Measurements from ENCODE around the gene NUP85.

Gene NUP85

DNA sequence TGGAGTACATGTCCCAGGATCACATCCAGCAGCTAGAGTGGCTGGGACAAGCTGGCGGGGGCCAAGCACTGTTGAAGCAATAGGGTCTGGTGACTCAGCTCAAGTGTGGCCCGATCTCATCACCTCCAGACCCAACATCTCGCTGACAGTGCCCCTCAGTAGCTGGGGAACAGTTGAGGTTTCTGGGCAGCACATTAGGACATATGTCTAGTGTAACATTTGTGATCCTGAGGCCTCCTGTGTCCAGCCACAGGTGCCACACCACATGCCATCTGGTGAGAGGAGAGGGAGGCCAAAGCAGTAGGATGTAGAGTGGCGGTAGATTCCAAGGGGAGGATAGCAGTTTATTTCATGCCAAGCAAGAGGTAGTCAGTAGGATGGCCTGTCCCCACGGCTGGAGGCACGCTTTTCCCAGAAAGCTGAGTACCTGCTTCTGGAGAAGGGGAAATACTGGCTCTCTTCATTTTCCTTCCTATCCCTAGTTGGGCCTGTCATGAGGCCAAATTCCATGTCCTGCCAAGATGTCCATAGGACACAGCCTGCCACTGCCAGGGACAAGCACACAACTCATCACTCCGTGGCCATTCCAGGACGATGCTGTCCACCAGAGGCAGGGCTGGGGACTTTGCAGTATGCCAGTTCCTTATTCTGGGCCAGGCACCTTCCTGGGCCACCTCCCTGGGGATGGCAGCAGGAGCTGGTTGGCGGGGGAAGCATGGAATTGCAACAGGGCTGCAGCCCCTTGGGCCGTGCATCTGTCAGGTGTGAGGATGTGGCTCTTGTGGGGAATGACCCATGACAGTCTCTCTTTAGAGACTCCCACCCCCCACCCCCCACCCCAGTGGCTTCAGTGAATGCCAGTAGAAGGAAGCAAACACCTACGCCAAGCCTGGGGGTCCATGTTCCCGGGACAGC, 31.9 kb downstream of the NUP85 start:
- Histone ChIP-seq H3K9me3 (ENCODE audit: control insufficient read depth, insufficient read depth, low read length) (no peaks in the 10 kb centered on the region), H3K4me1 (ENCODE audit: control insufficient read depth, insufficient read depth, low read length) (no peaks in the 10 kb centered on the region), H3K9ac (ENCODE audit: low read depth, low read length) (no peak overlapping the region), H3K27me3 (ENCODE audit: control insufficient read depth, insufficient read depth, low read length) (no peaks in the 10 kb centered on the region), H3K4me3 (ENCODE audit: low read depth, low read length) (no peak overlapping the region), H3K36me3 (ENCODE audit: control insufficient read depth, insufficient read depth, low read length) (peaks cover 67% of the 10 kb centered on the region)

DNA sequence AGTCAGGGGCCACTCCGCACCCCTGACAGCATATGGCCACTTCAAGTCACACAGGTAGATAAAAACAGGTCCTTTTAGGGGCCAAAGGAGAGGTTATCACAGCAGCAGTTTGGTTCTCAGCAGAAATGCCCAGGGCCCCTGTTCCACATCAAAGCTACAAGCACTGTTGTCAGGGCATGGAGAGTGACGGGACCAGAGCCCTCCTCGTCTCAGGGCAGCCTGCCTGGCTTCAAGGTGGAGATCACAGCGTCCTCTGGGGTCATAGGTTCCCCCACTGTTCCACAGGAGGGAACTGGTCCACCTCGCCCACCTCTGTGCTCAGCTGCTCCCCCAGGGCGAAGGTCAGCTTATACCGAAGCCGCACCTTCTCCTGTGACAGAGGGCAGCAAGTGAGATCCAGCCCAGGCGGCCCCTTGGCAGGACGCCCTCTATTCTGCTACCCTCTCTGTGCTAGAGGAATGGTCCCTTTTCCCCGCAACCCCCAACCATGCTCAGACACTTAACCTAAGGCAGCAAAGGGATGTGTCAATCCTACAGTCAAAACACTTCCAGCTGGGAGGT, 32.6 kb downstream of the NUP85 start:
- Histone ChIP-seq H3K4me1 (ENCODE audit: control insufficient read depth, insufficient read depth, low read length) (no peaks in the 10 kb centered on the region), H3K4me3 (ENCODE audit: low read depth, low read length) (no peak overlapping the region), H3K9me3 (ENCODE audit: control insufficient read depth, insufficient read depth, low read length) (no peaks in the 10 kb centered on the region), H3K27me3 (ENCODE audit: control insufficient read depth, insufficient read depth, low read length) (no peaks in the 10 kb centered on the region), H3K36me3 (ENCODE audit: control insufficient read depth, insufficient read depth, low read length) (peaks cover 67% of the 10 kb centered on the region), H3K9ac (ENCODE audit: low read depth, low read length) (no peak overlapping the region)

DNA sequence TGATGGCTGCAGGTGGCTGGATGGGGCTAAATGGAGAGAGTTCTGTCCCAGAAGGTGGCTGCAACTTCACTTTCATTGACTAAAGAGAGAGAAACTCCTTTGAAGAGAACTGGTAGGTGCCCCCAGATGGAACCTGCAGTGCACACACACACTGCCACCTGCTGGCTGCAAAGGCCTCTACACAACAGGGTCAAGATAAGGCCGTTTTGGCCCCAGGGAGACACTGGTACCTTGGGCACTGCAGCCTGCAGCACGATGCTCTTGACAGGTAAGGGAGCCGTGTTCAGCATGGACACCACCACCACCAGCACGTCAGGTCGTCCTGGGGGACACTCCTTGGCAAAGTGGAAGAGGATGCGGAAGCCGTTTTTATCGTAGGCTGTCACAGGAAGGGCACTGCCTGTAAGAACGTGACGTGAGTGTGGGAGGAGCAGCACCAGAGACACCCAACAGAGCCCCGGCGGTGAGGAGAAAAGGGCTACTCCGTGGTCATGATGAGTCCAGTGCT, 33.3 kb downstream of the NUP85 start:
- peaks cover 69% of the 10 kb centered on the region for H3K36me3 ChIP-seq (ENCODE audit: control insufficient read depth, insufficient read depth, low read length)
- no peak overlapping the region for H3K4me3 ChIP-seq (ENCODE audit: low read depth, low read length)

DNA sequence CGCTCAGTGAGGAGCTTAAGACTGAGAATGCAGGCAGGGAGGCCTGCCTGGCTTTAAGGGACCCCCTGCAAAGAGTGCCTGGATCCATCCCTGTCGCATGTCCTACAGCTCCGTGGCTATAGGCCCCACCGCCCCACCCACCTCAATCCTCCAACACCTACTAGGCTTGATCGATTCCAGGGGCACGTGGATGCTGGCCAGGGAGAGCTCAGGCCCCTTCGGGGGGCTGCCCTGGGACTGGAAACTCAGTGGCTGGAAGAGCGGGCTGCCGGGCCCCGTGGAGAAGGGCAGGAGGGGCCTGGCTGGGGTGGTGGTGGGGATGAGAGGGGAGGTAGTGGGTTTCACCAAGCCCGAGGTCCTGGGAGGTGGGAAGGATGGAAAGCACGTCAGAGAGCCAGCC, 33.7 kb downstream of the NUP85 start:
- H3K9ac ChIP-seq (ENCODE audit: low read depth, low read length), result no peak overlapping the region
- H3K36me3 ChIP-seq (ENCODE audit: control insufficient read depth, insufficient read depth, low read length), result peaks cover 74% of the 10 kb centered on the region
- no peaks in the 10 kb centered on the region for H3K9me3 ChIP-seq (ENCODE audit: control insufficient read depth, insufficient read depth, low read length)
- no peaks in the 10 kb centered on the region for H3K27me3 ChIP-seq (ENCODE audit: control insufficient read depth, insufficient read depth, low read length)
- no peaks in the 10 kb centered on the region for H3K4me1 ChIP-seq (ENCODE audit: control insufficient read depth, insufficient read depth, low read length)
- H3K4me3 ChIP-seq (ENCODE audit: low read depth, low read length), result no peak overlapping the region

More for the DNA sequence above, 33.3 kb downstream of the NUP85 start:
- H3K4me1 ChIP-seq (ENCODE audit: control insufficient read depth, insufficient read depth, low read length), result no peaks in the 10 kb centered on the region
- no peaks in the 10 kb centered on the region for H3K27me3 ChIP-seq (ENCODE audit: control insufficient read depth, insufficient read depth, low read length)
- H3K9ac ChIP-seq (ENCODE audit: low read depth, low read length), result no peak overlapping the region
- no peaks in the 10 kb centered on the region for H3K9me3 ChIP-seq (ENCODE audit: control insufficient read depth, insufficient read depth, low read length)

DNA sequence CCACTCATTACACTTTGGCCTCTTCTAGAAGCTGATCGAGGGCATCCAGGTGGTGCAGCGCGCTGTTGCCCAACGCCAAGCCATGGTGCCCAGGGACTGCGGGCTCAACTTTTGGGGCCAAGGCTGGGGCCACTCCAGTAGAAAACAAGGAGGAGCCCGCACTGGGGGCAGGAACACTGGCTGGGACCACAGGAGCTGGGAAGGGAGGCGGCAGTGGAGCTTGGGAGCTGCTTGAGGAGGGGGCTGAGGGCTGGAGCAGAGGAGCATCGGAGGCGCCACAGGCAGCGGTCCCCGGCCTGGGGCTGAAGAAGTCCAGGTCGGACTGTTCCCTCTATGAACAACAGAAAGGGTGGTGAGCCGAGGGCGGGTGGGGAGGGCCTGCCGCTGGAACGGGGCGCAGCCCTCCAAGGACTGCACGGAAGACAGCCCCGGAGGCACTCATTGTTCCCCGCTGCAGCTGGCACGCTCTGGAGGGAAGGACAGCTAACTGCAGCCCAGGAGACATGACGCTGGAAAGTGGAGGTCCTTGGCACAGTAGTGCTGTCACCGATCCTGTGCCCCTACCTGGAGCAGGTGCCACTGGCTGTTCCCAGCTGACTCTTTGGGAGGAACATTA, 34.4 kb downstream of the NUP85 start:
- H3K9ac ChIP-seq (ENCODE audit: low read depth, low read length), result no peak overlapping the region
- no peaks in the 10 kb centered on the region for H3K9me3 ChIP-seq (ENCODE audit: control insufficient read depth, insufficient read depth, low read length)
- H3K27me3 ChIP-seq (ENCODE audit: control insufficient read depth, insufficient read depth, low read length), result no peaks in the 10 kb centered on the region
- H3K4me3 ChIP-seq (ENCODE audit: low read depth, low read length), result peak overlapping the region; percentile 13
- H3K4me1 ChIP-seq (ENCODE audit: control insufficient read depth, insufficient read depth, low read length), result no peaks in the 10 kb centered on the region
- H3K36me3 ChIP-seq (ENCODE audit: control insufficient read depth, insufficient read depth, low read length), result peaks cover 72% of the 10 kb centered on the region

DNA sequence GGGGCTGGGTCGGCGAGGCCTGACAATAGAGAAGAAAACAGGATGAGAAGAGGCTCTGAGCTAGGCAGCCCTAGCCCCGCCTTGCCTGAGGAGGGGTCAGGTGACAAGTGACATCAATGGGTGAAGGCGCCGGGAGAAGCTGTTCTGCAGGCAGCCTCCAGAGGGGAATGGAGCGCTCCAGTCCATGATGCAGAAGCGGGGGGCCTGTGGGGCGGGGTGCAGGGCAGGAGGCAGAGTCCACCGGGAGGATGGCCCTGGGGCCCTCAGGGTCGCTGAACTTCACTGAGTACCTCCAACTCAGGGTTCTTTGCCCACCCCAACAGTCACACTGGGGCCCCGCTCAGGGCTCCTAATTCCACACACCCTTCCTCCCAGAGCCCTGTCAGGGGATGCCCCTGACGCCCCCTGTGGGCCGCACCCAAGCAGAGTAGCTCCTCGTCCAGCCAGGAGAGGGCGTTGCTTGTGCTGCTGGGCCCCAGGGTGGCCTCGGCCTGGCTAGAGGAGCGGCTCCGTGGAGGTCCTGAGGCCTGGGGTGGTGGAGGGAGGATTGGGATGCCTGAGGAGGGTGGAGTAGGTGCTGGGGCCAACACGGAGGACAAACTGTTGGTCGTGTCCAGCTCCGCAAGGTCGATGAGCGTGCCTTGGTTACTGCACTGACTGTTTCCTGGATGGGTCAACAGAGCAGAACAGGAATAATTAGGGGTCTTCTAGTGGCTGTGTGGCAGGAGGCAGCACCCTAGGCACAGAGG, 35.1 kb downstream of the NUP85 start:
- Histone ChIP-seq H3K27me3 (ENCODE audit: control insufficient read depth, insufficient read depth, low read length) (no peaks in the 10 kb centered on the region), H3K36me3 (ENCODE audit: control insufficient read depth, insufficient read depth, low read length) (peaks cover 77% of the 10 kb centered on the region), H3K9ac (ENCODE audit: low read depth, low read length) (no peak overlapping the region), H3K9me3 (ENCODE audit: control insufficient read depth, insufficient read depth, low read length) (no peaks in the 10 kb centered on the region), H3K4me3 (ENCODE audit: low read depth, low read length) (peak overlapping the region; percentile 13), H3K4me1 (ENCODE audit: control insufficient read depth, insufficient read depth, low read length) (no peaks in the 10 kb centered on the region)

DNA sequence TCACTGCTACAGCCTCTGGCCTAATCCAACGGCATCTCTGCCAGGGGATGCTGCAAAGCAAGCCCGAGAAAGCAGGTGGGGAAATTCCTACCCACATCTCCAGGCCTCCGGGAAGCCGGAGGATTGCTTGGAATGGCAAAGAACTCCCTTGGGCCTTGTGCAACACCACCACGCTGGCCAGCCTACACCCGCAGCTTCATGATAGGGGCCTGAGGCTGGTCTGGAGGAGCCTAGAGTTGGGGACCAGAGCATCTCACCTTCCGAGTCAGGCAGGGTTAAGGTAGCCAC, 35.6 kb downstream of the NUP85 start:
- Histone ChIP-seq H3K4me3 (ENCODE audit: low read depth, low read length) (no peak overlapping the region), H3K9ac (ENCODE audit: low read depth, low read length) (no peak overlapping the region), H3K27me3 (ENCODE audit: control insufficient read depth, insufficient read depth, low read length) (no peaks in the 10 kb centered on the region), H3K4me1 (ENCODE audit: control insufficient read depth, insufficient read depth, low read length) (no peaks in the 10 kb centered on the region), H3K36me3 (ENCODE audit: control insufficient read depth, insufficient read depth, low read length) (peaks cover 81% of the 10 kb centered on the region), H3K9me3 (ENCODE audit: control insufficient read depth, insufficient read depth, low read length) (no peaks in the 10 kb centered on the region)

DNA sequence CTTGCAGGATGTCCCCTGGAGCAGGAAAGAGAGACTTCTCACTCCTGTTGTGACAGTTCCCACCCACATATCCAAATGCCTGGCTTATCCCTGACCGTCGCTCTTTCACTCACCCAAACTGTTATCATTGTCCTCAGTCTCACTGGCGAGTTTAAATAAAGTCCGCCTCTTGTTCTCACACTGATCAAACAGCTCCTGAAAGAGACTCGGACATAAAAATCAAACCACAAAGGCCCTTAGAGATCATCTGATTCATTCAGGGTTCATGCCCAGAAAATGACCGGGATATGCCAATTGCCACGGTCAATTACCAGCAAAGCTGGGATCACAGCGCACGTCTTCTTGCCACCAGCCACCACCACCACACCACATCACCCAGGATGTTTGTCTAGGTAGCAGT, 36.0 kb downstream of the NUP85 start:
- H3K4me1 ChIP-seq (ENCODE audit: control insufficient read depth, insufficient read depth, low read length), result no peaks in the 10 kb centered on the region
- H3K9me3 ChIP-seq (ENCODE audit: control insufficient read depth, insufficient read depth, low read length), result no peaks in the 10 kb centered on the region
- peaks cover 86% of the 10 kb centered on the region for H3K36me3 ChIP-seq (ENCODE audit: control insufficient read depth, insufficient read depth, low read length)
- H3K27me3 ChIP-seq (ENCODE audit: control insufficient read depth, insufficient read depth, low read length), result no peaks in the 10 kb centered on the region
- no peak overlapping the region for H3K9ac ChIP-seq (ENCODE audit: low read depth, low read length)
- H3K4me3 ChIP-seq (ENCODE audit: low read depth, low read length), result no peak overlapping the region

DNA sequence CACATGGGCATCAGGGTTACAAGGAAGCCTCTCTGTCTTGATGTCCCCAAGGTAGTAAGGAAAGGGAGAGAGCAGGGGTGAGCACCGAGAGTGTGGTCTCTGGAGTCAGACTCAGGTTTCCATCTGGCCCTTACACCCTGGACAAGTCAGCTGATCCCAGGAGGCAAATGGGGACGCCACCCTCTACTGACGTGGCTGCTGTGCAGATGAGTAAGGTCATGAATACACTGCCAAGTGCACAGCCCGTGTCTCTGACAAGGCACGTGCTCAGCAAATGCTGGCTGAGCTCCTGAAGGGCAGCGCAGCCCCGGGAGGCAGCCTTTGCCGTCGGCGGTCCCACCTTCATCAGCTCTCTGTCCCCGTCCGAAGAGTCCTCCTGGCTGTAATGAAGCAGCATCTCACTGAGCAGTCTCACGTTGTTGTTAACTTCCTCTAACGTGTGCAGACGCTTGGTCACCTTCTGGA, 36.5 kb downstream of the NUP85 start:
- Histone ChIP-seq H3K9me3 (ENCODE audit: control insufficient read depth, insufficient read depth, low read length) (no peaks in the 10 kb centered on the region), H3K9ac (ENCODE audit: low read depth, low read length) (no peak overlapping the region), H3K4me3 (ENCODE audit: low read depth, low read length) (no peak overlapping the region), H3K4me1 (ENCODE audit: control insufficient read depth, insufficient read depth, low read length) (no peaks in the 10 kb centered on the region), H3K36me3 (ENCODE audit: control insufficient read depth, insufficient read depth, low read length) (peaks cover 84% of the 10 kb centered on the region), H3K27me3 (ENCODE audit: control insufficient read depth, insufficient read depth, low read length) (no peaks in the 10 kb centered on the region)

DNA sequence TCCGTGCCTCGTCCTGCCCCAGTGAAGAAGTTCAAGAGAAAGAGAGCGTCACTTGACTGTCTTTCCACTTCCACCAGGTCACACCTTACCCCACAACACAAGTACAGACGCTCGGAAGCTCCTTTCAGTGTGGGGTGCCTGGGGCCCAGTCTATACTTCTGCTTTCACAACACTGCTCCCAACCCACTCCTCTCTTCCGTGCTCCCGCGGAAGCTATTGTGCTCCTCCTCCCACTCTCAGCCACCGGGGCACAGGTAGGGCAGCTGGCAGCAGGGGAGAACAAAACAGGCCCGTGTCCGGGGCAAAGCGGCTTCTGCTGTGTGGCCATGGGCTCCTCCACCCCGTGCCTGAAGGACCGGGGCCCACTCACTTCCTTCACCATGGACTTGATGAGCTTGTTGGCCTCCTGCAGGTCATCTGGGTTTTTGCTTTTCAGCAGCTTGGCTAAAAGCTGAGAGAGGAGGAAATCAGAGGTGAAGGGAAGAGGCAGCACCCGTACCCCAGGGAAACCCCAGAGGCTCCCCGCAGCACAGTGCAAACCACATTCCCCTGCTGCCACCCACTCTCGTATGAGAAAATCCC, 37.1 kb downstream of the NUP85 start:
- no peak overlapping the region for H3K9ac ChIP-seq (ENCODE audit: low read depth, low read length)
- no peak overlapping the region for H3K4me3 ChIP-seq (ENCODE audit: low read depth, low read length)
- H3K27me3 ChIP-seq (ENCODE audit: control insufficient read depth, insufficient read depth, low read length), result no peaks in the 10 kb centered on the region
- no peaks in the 10 kb centered on the region for H3K9me3 ChIP-seq (ENCODE audit: control insufficient read depth, insufficient read depth, low read length)
- H3K4me1 ChIP-seq (ENCODE audit: control insufficient read depth, insufficient read depth, low read length), result no peaks in the 10 kb centered on the region
- peaks cover 79% of the 10 kb centered on the region for H3K36me3 ChIP-seq (ENCODE audit: control insufficient read depth, insufficient read depth, low read length)

DNA sequence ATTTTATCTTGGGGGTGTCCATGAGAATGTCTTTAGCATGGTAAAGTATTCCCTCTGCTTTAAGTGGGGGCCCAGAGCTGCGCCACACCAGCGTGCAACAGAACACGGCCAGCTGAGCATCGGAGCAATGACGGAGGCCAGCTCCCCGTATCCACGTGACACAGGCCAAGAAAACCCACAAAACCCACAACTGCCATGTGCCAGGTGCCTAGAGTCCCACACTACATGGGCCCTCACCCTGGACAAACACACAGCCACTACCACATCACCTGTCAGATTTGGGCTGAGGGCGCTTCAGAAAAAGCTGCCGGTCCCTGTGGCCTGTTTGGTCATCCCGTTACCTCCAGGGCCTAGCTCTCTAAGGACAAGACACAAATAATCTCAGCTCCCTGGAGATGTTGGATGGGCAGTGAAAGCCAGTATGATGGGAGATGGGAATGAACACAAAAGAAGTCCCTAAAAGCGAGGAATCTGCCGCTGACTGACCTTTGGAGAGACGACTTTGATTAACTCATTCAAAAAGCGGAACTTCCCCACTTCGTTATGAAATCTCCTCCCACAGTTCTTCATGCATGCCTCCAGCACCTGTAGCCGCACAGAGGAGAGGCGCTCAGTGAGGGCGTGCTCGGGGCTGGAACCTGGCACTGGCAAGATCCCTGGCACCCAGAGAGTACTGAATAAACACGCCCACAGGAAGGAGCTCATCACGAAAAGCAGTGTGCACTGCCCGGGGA, 38.8 kb downstream of the NUP85 start:
- H3K9me3 ChIP-seq (ENCODE audit: control insufficient read depth, insufficient read depth, low read length), result no peaks in the 10 kb centered on the region
- no peaks in the 10 kb centered on the region for H3K27me3 ChIP-seq (ENCODE audit: control insufficient read depth, insufficient read depth, low read length)
- H3K4me3 ChIP-seq (ENCODE audit: low read depth, low read length), result no peak overlapping the region
- H3K4me1 ChIP-seq (ENCODE audit: control insufficient read depth, insufficient read depth, low read length), result no peaks in the 10 kb centered on the region
- H3K9ac ChIP-seq (ENCODE audit: low read depth, low read length), result no peak overlapping the region
- peaks cover 62% of the 10 kb centered on the region for H3K36me3 ChIP-seq (ENCODE audit: control insufficient read depth, insufficient read depth, low read length)
